GM12801 (cell line): Measurements from ENCODE around the gene SRPRA.

ENCODE experiments used
- TF ChIP-seq, protein P1 (sequence below): IDR thresholded peaks from one replicate; pipeline ENCODE4 v1.5.1; 2011; ENCODE audit warnings: control low read depth; ENCODE audit not compliant: insufficient read length; ENCODE audit errors: extremely low read depth

The SRPRA gene, protein sequence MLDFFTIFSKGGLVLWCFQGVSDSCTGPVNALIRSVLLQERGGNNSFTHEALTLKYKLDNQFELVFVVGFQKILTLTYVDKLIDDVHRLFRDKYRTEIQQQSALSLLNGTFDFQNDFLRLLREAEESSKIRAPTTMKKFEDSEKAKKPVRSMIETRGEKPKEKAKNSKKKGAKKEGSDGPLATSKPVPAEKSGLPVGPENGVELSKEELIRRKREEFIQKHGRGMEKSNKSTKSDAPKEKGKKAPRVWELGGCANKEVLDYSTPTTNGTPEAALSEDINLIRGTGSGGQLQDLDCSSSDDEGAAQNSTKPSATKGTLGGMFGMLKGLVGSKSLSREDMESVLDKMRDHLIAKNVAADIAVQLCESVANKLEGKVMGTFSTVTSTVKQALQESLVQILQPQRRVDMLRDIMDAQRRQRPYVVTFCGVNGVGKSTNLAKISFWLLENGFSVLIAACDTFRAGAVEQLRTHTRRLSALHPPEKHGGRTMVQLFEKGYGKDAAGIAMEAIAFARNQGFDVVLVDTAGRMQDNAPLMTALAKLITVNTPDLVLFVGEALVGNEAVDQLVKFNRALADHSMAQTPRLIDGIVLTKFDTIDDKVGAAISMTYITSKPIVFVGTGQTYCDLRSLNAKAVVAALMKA

GRCh38 chr11:126268708-126269579, at the start of gene SRPRA, which contains the start of gene FOXRED1:
TSS of gene SRPRA (minus strand) at chr11:126268895. CDS start at chr11:126268804, 91 bp downstream.
TSS of gene FOXRED1 (plus strand) at chr11:126269154. CDS start at chr11:126269207, 53 bp downstream.
- TF ChIP-seq, protein P1, sequence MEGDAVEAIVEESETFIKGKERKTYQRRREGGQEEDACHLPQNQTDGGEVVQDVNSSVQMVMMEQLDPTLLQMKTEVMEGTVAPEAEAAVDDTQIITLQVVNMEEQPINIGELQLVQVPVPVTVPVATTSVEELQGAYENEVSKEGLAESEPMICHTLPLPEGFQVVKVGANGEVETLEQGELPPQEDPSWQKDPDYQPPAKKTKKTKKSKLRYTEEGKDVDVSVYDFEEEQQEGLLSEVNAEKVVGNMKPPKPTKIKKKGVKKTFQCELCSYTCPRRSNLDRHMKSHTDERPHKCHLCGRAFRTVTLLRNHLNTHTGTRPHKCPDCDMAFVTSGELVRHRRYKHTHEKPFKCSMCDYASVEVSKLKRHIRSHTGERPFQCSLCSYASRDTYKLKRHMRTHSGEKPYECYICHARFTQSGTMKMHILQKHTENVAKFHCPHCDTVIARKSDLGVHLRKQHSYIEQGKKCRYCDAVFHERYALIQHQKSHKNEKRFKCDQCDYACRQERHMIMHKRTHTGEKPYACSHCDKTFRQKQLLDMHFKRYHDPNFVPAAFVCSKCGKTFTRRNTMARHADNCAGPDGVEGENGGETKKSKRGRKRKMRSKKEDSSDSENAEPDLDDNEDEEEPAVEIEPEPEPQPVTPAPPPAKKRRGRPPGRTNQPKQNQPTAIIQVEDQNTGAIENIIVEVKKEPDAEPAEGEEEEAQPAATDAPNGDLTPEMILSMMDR = no peak

GRCh38 chr11:126317756-126318573, 49.3 kb upstream of the SRPRA start:
- TF ChIP-seq, protein P1 = no peak

DNA sequence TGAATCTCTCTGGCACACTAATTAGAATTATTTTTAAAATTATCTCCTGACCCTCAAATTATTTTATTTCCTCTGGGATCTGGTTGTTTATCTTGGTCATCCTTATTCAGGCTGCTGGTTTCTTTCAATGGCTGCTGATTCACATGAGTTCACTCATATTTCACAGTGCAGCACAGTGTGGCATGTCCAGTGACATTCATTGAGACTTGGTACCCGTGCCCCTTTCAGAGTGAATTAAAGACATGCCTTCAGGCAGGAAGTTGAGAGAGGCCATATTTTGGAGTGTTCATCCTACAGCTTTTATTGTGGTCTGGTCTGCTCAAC, 48.7 kb upstream of the SRPRA start:
- TF ChIP-seq, protein P1 = no peak

- TF ChIP-seq, protein P1 = no peak
These were observed 45.1 kb upstream of the SRPRA start for GRCh38 chr11:126313826-126314225.

DNA sequence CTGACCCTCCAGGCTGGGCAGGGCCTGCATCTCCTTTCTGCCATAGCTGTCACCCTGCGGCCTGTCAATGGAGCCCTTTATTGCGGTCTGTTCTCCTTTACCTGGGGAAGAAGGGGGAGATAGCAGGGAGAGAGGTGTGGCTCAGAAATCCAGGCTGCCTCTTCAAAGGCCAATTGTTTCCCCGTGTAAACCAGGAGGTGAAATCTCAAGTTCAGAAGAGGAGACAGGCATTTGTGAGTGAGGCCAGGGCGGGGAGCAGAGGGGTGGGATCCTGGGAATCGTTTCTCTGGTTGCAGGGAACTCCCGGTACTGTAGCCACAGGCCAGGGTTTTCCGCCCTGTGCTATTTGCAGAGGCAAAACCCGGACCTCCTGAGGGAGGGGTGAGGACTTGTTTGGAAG, 44.3 kb upstream of the SRPRA start:
- TF ChIP-seq, protein P1 = no peak

GRCh38 chr11:126311401-126312291, 43.0 kb upstream of the SRPRA start:
- TF ChIP-seq, protein P1 = no peak
